C4-2B (cell line): ENCODE measurements around the gene NBAS.

Source experiments
- CTCF ChIP-seq: fragments of 450-650 bp; conservative IDR thresholded peaks from 2 replicates; pipeline ENCODE4 v1.5.1; 2017; ENCODE audit warnings: mild to moderate bottlenecking
- ZFX ChIP-seq: fragments of 450-650 bp; IDR thresholded peaks from 2 replicates; pipeline ENCODE4 v1.6.1; 2017

GRCh38 chr2:15145046-15145817 is 415.9 kb downstream of the NBAS start:
- TF ChIP-seq CTCF (no peak), ZFX (no peak)
